Gastroesophageal sphincter (tissue), 4 donors: Measurements from ENCODE around the gene FCHSD1. TPM values are rescaled to one million over a fixed set of nuclear protein-coding genes. Genes with fewer than 3 reads are reported as not detected.

Experiments used
- ATAC-seq: fragments of 150-250 bp; one replicate; pipeline ENCODE4 v1.9.1; 2016; ENCODE audit warnings: mild to moderate bottlenecking, moderate library complexity
- H3K27ac ChIP-seq, 4 donors: fragments of 200-600 bp; sonication (generic) in 3 of 4; 1 replicate in 3 of 4; 2 replicates in 1 of 4; pipeline ENCODE4 v1.5.1; 2016 to 2019
- H3K27me3 ChIP-seq: fragments of 200-600 bp; sonication (generic); one replicate; pipeline ENCODE4 v1.5.1; 2019
- H3K36me3 ChIP-seq, 2 donors: fragments of 200-600 bp; sonication (generic); one replicate each; pipeline ENCODE4 v1.5.1; 2019; ENCODE audit warnings: control low read depth in 1 of 2
- H3K4me1 ChIP-seq, 3 donors: fragments of 200-600 bp; sonication (generic); 1 replicate in 2 of 3; 2 replicates in 1 of 3; pipeline ENCODE4 v1.5.1; 2016 to 2019; ENCODE audit warnings: control low read depth in 2 of 3
- H3K4me3 ChIP-seq, 2 donors: fragments of 200-600 bp; sonication (generic); one replicate each; pipeline ENCODE4 v1.5.1; 2019; ENCODE audit warnings: mild to moderate bottlenecking in 1 of 2, moderate library complexity in 1 of 2
- H3K9me3 ChIP-seq, 3 donors: fragments of 200-600 bp; sonication (generic); one replicate each; pipeline ENCODE4 v1.5.1; 2017 to 2019; ENCODE audit warnings: control low read depth in 2 of 3
- CTCF ChIP-seq, 4 experiments: fragments of 200-600 bp in 2 of 4; fragments of 450-650 bp in 2 of 4; sonication (generic) in 1 of 4; IDR thresholded peaks; one replicate each; pipeline ENCODE4 v1.5.1; 2017 to 2019; ENCODE audit warnings: antibody characterized with exemption in 4 of 4, mild to moderate bottlenecking in 2 of 4, moderate library complexity in 2 of 4
- EP300 ChIP-seq: sonication (generic); formaldehyde crosslinking; IDR thresholded peaks from one replicate; pipeline ENCODE4 v1.6.1; 2017; ENCODE audit warnings: antibody characterized with exemption, mild to moderate bottlenecking
- POLR2A ChIP-seq, 2 donors: fragments of 450-650 bp; IDR thresholded peaks; one replicate each; pipeline ENCODE4 v1.6.1; 2017; ENCODE audit warnings: antibody characterized with exemption in 2 of 2, mild to moderate bottlenecking in 2 of 2, moderate library complexity in 1 of 2
- POLR2AphosphoS5 ChIP-seq: sonication (generic); formaldehyde crosslinking; IDR thresholded peaks from one replicate; pipeline ENCODE4 v1.6.1; 2017; ENCODE audit warnings: antibody characterized with exemption
- WGBS, 2 donors: methylation state at CpG; one replicate each; pipeline ENCODE4 v1.1.5; 2018; ENCODE audit warnings: low coverage in 1 of 2; 5-methylcytosine and 5-hydroxymethylcytosine counted together
- total RNA-seq, 4 donors: library from RNA; depleted of rRNA; stranded (reverse); fragments of >200 nt; gene quantifications; one replicate each; pipeline ENCODE4 v1.1.0, GENCODE V29; 2016

The FCHSD1 gene
- total RNA-seq, 4 donors from 2014 or later: 8.2 to 14.8 (median 13.3) TPM

- 74 to 80% methylated on average over 4 to 5 of the region's 5 CpGs for WGBS, 2 donors
- H3K4me3 ChIP-seq: no peak overlapping the region
- no peak for TF ChIP-seq POLR2A (IDR thresholded peaks at IDR 0.05)
- no peak for TF ChIP-seq POLR2AphosphoS5
- TF ChIP-seq CTCF (IDR thresholded peaks at IDR 0.05): no peak
- H3K36me3 ChIP-seq: peaks cover 0 to 35% of the 10 kb centered on the region in 2 donors
- peaks cover 11% of the 10 kb centered on the region for H3K27me3 ChIP-seq
- no peak overlapping the region for H3K27ac ChIP-seq
- no peaks in the 10 kb centered on the region for H3K9me3 ChIP-seq
- H3K4me1 ChIP-seq: peaks cover 0 to 48% (median 24%) of the 10 kb centered on the region in 3 donors
- no peak for ATAC-seq
These were observed 17.2 kb downstream of the FCHSD1 start for GRCh38 chr5:141633871-141634561.

DNA sequence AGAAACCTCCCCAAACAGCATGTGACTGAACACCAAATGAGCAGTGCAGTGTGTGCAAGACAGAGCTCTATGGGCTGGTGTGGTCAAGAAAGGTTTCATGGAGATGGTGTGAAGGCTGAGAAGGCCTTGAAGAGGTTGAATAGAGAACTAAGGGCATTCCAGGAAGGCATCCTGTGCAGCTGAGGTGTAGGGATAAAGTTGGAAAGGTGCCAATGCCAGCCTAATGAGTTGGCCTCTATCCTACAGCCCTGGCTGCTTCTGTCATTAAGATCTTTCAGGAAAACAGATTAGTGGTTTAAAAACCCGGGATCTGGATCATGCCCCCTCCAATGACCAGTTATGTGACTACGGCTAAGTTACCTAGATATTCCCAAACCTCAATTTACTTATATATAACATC is 18.6 kb downstream of the FCHSD1 start:
- H3K27me3 ChIP-seq: peaks cover 3% of the 10 kb centered on the region
- no peak for ATAC-seq
- no peak overlapping the region for H3K27ac ChIP-seq
- no peaks in the 10 kb centered on the region for H3K9me3 ChIP-seq
- H3K4me1 ChIP-seq: peaks cover 0 to 41% (median 21%) of the 10 kb centered on the region in 3 donors
- H3K4me3 ChIP-seq: no peak overlapping the region
- peaks cover 0 to 49% of the 10 kb centered on the region in 2 donors for H3K36me3 ChIP-seq
- 94 to 100% methylated on average over 1 to 2 of the region's 2 CpGs for WGBS, 2 donors
- TF ChIP-seq CTCF (IDR thresholded peaks at IDR 0.05): no peak
- TF ChIP-seq POLR2AphosphoS5: no peak

DNA sequence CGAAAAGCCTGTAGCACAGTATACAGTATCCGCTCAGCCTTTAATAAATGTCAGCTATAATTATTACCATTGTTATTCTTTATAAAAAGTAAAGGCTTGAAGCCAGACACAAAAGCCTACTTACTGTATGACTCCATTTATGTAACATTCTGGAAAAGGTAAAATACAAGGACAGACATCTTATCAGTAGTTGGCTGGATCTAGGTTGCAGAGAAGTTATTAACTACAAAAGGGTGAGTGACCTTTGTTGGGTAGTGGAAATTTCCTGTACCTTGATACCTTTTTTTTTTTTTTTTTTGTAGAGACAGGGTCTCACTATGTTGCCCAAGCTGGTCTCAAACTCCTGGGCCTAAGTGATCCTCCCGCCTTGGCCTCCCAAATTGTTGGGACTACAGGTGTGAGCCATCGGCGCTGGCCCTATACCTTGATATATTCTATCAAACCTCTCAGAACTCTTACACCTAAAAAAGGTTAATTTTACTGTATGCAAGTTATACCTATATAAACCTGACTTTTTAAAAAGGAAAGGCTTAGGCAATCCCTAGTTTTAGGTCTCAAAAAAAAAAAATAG is 20.6 kb downstream of the FCHSD1 start:
- Histone ChIP-seq H3K36me3 (peaks cover 0 to 69% of the 10 kb centered on the region in 2 donors), H3K27ac (no peak overlapping the region), H3K9me3 (no peaks in the 10 kb centered on the region), H3K27me3 (no peaks in the 10 kb centered on the region), H3K4me1 (peaks cover 0 to 30% (median 13%) of the 10 kb centered on the region in 3 donors), H3K4me3 (no peak overlapping the region)
- WGBS, 2 donors: 92 to 95% methylated on average over 4 to 5 of the region's 5 CpGs
- no peak for ATAC-seq
- TF ChIP-seq POLR2AphosphoS5: no peak
- no peak for TF ChIP-seq POLR2A (IDR thresholded peaks at IDR 0.05)
- TF ChIP-seq CTCF (IDR thresholded peaks at IDR 0.05): no peak

- TF ChIP-seq POLR2A (IDR thresholded peaks at IDR 0.05): no peak
- no peak for TF ChIP-seq POLR2AphosphoS5
- no peak for TF ChIP-seq CTCF (IDR thresholded peaks at IDR 0.05)
- no peak for TF ChIP-seq EP300
- Histone ChIP-seq H3K27ac (no peak overlapping the region), H3K27me3 (no peaks in the 10 kb centered on the region), H3K4me1 (peaks cover 0 to 7% (median 0%) of the 10 kb centered on the region in 3 donors), H3K9me3 (no peaks in the 10 kb centered on the region), H3K36me3 (peaks cover 0 to 82% of the 10 kb centered on the region in 2 donors), H3K4me3 (no peak overlapping the region)
- 87 to 89% methylated on average over 4 to 6 of the region's 6 CpGs for WGBS, 2 donors
- ATAC-seq: no peak
These were observed 22.9 kb downstream of the FCHSD1 start for GRCh38 chr5:141628175-141628788.
